Measurements from ENCODE around the gene CRAMP1. TPM values are rescaled to one million over a fixed set of nuclear protein-coding genes. Genes with fewer than 3 reads are reported as not detected.

Gene CRAMP1
- total and polyA plus RNA-seq, 10 donors = 3.0 to 32.4 (median 17.2) TPM

DNA sequence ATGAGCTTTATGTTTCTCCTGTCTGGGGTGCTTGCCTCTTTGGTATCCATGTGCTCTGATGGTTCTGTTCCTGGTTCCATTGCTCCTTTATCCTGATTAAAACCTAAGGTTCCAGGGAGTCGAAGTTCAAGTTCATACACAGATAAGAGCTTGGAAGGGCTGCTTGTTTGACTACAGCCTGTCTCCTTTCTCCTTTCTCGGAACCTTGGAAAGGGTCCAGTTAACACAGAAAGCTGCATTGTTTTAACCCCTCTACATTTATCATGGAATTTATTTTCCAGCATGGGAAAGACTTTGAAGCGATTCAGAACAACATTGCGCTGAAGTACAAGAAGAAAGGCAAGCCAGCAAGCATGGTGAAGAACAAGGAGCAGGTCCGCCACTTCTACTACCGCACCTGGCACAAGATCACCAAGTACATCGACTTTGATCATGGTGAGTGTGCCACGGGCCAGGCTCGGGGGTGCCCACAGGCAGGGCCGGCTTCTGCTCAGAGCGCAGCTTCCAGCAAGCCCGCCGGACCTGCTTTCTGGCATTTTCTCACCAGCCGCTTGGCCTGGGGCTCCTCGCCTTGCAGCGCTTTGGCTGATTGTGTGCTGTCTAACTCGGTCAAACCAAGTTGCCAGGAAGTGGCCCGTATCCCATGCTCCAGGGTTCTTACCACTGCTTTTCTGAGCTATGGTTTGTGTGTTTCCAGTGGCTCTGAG lies 19.9 kb downstream of the CRAMP1 start:
- WGBS, 5 donors = 88 to 95% (median 94%) methylated on average over 16 to 18 of the region's 18 CpGs
- intact Hi-C loops (cut with DNase I; ENCODE audit: low total_unique reads) = no loop called here
- peaks cover 0 to 100% (median 63%) of the 10 kb centered on the region in 6 donors for H3K36me3 ChIP-seq

DNA sequence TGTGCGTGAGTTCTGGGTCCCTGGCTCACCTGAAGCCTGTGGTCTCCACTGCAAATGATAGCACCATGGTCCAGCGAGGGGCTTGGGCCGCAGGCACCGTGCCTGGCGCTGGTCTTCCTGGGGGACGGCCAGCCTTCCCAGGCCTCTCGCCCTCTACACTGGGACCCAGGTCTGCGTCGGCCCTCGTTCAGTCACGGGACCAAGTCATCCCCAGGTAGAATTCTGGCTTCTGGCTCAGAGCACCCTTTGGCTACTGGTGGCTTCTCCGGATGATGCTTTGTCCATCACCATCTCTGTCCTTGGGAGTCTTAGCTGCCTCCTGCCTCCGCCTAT lies 20.4 kb downstream of the CRAMP1 start:
- Histone ChIP-seq H3K4me1 (no peaks in the 10 kb centered on the region), H3K9me3 (no peaks in the 10 kb centered on the region), H3K27me3 (replicated peaks in 1 of 7) (no peaks in the 10 kb centered on the region), H3K36me3 (peaks cover 0 to 100% (median 65%) of the 10 kb centered on the region in 6 donors), H3K27ac (no peak overlapping the region), H3K4me3 (no peak overlapping the region)
- no peak for DNase-seq
- intact Hi-C loops (cut with DNase I; ENCODE audit: low total_unique reads) = no loop called here
- 97 to 98% (median 98%) methylated on average over 13 of the region's 13 CpGs for WGBS, 5 donors
- TF ChIP-seq POLR2A (IDR thresholded peaks at IDR 0.05) (no peak), CTCF (IDR thresholded peaks at IDR 0.05 in 8 of 11, conservative IDR thresholded peaks at IDR 0.05 in 3 of 11) (no peak), POLR2AphosphoS5 (IDR thresholded peaks at IDR 0.05) (peak in 1 of 3 donors; percentile 15)

More for the DNA sequence above, 19.9 kb downstream of the CRAMP1 start:
- Histone ChIP-seq H3K4me1 (no peaks in the 10 kb centered on the region), H3K4me3 (no peak overlapping the region), H3K27ac (no peak overlapping the region), H3K27me3 (replicated peaks in 1 of 7) (no peaks in the 10 kb centered on the region), H3K9me3 (no peaks in the 10 kb centered on the region)
- no peak for TF ChIP-seq POLR2AphosphoS5 (IDR thresholded peaks at IDR 0.05)
- no peak for TF ChIP-seq POLR2A (IDR thresholded peaks at IDR 0.05)
- TF ChIP-seq CTCF (IDR thresholded peaks at IDR 0.05 in 8 of 11, conservative IDR thresholded peaks at IDR 0.05 in 3 of 11) = no peak
- no peak for DNase-seq

DNA sequence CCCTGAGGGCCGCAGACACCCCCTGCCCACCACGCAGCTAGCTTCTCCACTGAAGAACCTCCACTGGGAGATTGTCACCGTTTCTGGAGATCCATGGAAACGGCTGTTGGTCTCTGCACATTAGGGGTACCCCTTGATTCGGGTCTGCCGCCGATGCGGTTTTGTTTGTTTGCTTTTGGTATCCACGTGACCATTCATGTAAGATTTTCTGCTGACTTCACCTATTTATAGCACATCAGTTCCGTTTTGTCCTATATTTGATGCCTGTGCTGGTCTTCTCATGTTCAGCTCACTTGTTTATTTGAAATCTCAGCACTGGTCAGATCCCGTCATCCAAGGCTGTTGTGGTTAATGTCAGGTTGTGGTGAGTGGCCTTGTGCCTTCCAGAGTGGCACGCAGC lies 21.1 kb downstream of the CRAMP1 start:
- Histone ChIP-seq H3K27ac (peak overlapping the region in 3 of 8 donors; percentile 8 to 51 (median 34)), H3K4me3 (no peak overlapping the region), H3K4me1 (no peaks in the 10 kb centered on the region), H3K27me3 (replicated peaks in 1 of 7) (no peaks in the 10 kb centered on the region), H3K9me3 (no peaks in the 10 kb centered on the region), H3K36me3 (peaks cover 0 to 100% (median 71%) of the 10 kb centered on the region in 6 donors)
- intact Hi-C loops (cut with DNase I; ENCODE audit: low total_unique reads) = no loop called here
- TF ChIP-seq POLR2AphosphoS5 (IDR thresholded peaks at IDR 0.05) = no peak
- no peak for TF ChIP-seq CTCF (IDR thresholded peaks at IDR 0.05 in 8 of 11, conservative IDR thresholded peaks at IDR 0.05 in 3 of 11)
- TF ChIP-seq POLR2A (IDR thresholded peaks at IDR 0.05) = no peak
- WGBS, 5 donors = 85 to 96% (median 93%) methylated on average over 12 of the region's 12 CpGs
- DNase-seq = no peak

GRCh38 chr16:1634541-1634940 lies 22.4 kb downstream of the CRAMP1 start:
- 85 to 97% (median 92%) methylated on average over 12 of the region's 12 CpGs for WGBS, 5 donors
- H3K36me3 ChIP-seq = peaks cover 0 to 100% (median 75%) of the 10 kb centered on the region in 6 donors
- no peaks in the 10 kb centered on the region for H3K9me3 ChIP-seq
- H3K4me1 ChIP-seq = peaks cover 0 to 6% (median 3%) of the 10 kb centered on the region in 6 donors
- H3K4me3 ChIP-seq = no peak overlapping the region
- H3K27ac ChIP-seq = no peak overlapping the region
- intact Hi-C loops (cut with DNase I; ENCODE audit: low total_unique reads) = no loop called here
- no peak for TF ChIP-seq CTCF (IDR thresholded peaks at IDR 0.05 in 8 of 11, conservative IDR thresholded peaks at IDR 0.05 in 3 of 11)
- TF ChIP-seq POLR2A (IDR thresholded peaks at IDR 0.05) = no peak
- no peak for TF ChIP-seq POLR2AphosphoS5 (IDR thresholded peaks at IDR 0.05)
- DNase-seq = no peak
- H3K27me3 ChIP-seq (replicated peaks in 1 of 7) = no peaks in the 10 kb centered on the region
